BJ (cell line): ENCODE data around the gene MAML3. TPM values are rescaled to one million over a fixed set of nuclear protein-coding genes. Genes with fewer than 3 reads are reported as not detected.

Source experiments
- CTCF ChIA-PET: fragments of 350-600 bp; formaldehyde crosslinking; extraction: SDS; loops from one replicate; lab custom pipeline; 2021; ENCODE audit warnings: antibody characterized with exemption, inconsistent platforms; lab: Yijun Ruan, JAX
- POLR2A ChIA-PET: fragments of 300-600 bp; sonication (Branson Sonifier 250); formaldehyde crosslinking; extraction: SDS; loops from one replicate; lab custom pipeline; 2021; ENCODE audit warnings: antibody characterized with exemption; lab: Charles Lee
- DNase-seq: peaks from one replicate; pipeline ENCODE4 v3.0.0-alpha.2; 2011; ENCODE audit warnings: low read depth
- H3K27me3 ChIP-seq: 2 replicates; pipeline ENCODE4 v1.6.0; 2011; ENCODE audit warnings: low read length; ENCODE audit not compliant: control insufficient read depth, insufficient read depth
- H3K36me3 ChIP-seq: 2 replicates; pipeline ENCODE4 v1.5.1; 2011; ENCODE audit warnings: low read length; ENCODE audit not compliant: control insufficient read depth, insufficient read depth
- H3K4me3 ChIP-seq: 2 replicates; pipeline ENCODE4 v1.5.1; 2011; ENCODE audit warnings: low read depth, mild to moderate bottlenecking, control low read depth, low read length
- polyA plus RNA-seq: library from polyadenylated mRNA; depleted of rRNA; stranded (reverse); fragments of >200 nt; gene quantifications from 2 replicates; pipeline ENCODE4 v1.2.3, GENCODE V29; 2011
- TF ChIP-seq, protein P1 (sequence below): IDR thresholded peaks from 2 replicates; pipeline ENCODE4 v1.5.1; 2011; ENCODE audit warnings: low read depth, mild to moderate bottlenecking, control low read depth, inconsistent platforms, low read length, moderate library complexity; ENCODE audit not compliant: insufficient read depth

MAML3 gene
- polyA plus RNA-seq, 1 experiment: 1.6 TPM

DNA sequence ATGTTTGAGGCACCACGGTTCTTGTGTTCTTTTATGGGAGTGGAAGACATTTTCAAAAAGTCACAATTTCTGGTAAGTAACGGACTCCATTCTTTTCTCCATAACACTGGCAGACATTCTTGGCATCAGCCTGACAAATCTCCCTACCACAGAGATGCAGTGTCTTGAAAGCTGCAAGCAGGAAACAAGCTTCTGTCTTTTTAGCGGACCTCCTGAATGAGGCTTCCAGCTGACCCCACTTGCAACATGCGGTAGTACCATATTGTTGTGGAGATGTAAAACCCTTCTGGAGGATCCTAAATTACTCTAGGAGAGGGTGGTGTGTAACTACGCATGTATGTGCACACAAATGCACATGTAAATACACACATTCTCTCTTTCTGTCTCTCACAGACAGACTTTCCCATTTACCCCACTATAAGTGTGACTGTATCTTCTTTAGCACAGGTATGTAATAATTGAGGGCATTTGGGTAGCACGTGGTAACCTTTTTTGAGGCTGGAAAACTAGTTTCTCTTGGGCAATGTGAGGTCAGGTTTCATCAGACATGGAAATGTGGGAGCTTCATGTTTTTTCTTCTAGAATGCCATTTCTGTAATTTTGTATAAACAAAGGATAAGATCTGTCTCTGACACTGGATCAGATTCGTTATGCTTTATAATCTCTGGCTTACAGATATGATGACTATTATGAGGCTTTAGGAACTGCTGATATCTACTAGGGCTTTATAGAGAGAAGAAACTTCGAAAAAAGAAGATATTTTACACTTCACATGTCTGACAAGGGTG, 358.3 kb downstream of the MAML3 start:
- no peaks in the 10 kb centered on the region for H3K27me3 ChIP-seq
- DNase-seq: no peak
- POLR2A ChIA-PET: no interaction called here
- H3K36me3 ChIP-seq: no peaks in the 10 kb centered on the region
- TF ChIP-seq, protein P1, sequence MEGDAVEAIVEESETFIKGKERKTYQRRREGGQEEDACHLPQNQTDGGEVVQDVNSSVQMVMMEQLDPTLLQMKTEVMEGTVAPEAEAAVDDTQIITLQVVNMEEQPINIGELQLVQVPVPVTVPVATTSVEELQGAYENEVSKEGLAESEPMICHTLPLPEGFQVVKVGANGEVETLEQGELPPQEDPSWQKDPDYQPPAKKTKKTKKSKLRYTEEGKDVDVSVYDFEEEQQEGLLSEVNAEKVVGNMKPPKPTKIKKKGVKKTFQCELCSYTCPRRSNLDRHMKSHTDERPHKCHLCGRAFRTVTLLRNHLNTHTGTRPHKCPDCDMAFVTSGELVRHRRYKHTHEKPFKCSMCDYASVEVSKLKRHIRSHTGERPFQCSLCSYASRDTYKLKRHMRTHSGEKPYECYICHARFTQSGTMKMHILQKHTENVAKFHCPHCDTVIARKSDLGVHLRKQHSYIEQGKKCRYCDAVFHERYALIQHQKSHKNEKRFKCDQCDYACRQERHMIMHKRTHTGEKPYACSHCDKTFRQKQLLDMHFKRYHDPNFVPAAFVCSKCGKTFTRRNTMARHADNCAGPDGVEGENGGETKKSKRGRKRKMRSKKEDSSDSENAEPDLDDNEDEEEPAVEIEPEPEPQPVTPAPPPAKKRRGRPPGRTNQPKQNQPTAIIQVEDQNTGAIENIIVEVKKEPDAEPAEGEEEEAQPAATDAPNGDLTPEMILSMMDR: no peak
- CTCF ChIA-PET: interaction anchor here (0.6 to 1.9 kb wide), 2 partner anchors 35 to 757 kb away, joined by 3 to 4 read pairs; no protein-coding TSS in a partner anchor
- H3K4me3 ChIP-seq: no peak overlapping the region

DNA sequence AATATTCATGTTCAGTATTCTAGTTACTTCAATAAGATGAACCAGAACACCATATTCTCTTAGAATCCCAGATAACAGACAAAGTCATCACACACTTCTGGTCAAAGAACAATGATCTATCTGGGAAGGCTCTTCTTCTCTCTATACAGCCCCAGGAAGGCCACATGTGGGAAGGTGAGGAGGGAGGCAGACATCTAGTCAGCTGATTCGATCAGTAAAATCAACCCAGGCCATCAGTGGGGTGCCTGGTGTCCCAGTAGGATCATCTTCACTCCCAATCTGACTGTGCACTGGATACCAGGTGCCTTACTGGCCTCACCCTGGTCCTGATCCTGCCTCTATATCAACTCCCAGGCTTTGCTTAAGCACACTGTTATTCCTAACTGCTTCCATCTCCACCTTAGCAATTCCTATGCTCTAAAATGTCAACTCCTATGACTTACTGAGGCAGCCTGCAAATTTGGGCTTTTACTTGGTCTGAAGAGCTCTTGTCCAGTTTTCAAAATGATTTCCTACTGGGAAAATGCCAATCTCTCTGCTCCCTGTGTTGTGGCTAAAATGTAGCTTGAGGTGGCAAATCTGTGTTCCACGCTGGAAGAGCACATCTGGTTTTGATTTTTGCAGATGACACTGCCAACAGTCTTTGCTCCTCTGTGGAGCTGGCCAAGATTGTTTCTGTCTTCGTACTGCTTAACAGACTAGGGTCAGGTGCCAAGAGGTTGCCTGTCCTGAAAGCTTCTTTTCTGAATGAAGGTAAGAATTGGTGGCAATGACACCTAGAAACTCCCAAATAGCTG, 359.6 kb downstream of the MAML3 start:
- H3K36me3 ChIP-seq: no peaks in the 10 kb centered on the region
- CTCF ChIA-PET: interaction anchor here (0.9 to 2.2 kb wide), 2 partner anchors 10 to 12 kb away, joined by 3 to 6 read pairs; no protein-coding TSS in a partner anchor
- DNase-seq: peak; percentile 31
- H3K4me3 ChIP-seq: no peak overlapping the region
- TF ChIP-seq, protein P1: no peak
- no peaks in the 10 kb centered on the region for H3K27me3 ChIP-seq
- POLR2A ChIA-PET: interaction anchor here (0.5 kb wide), 1 partner anchor 34 kb away, joined by 4 read pairs; no protein-coding TSS in a partner anchor

DNA sequence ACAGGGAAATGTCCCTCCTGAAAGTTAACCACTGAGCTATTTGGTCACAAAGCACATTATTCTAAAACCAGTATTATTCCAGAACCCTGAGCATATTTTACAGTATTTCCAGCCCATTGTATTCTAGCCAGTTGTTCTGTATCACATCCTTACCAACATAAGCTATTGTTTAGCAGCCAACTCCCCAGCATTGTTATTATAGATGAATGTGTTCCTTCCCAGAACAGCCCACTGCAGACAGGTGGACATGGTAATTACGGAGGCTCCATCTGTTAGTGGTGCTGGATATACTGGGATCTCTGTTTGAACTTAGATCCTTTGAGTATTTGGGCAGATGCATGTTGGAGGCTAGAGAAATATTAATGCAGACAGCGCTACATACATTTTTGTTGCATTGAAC, 362.3 kb downstream of the MAML3 start:
- Histone ChIP-seq H3K36me3 (no peaks in the 10 kb centered on the region), H3K4me3 (no peak overlapping the region), H3K27me3 (no peaks in the 10 kb centered on the region; the same call in 1 of the 2 replicates)
- ChIA-PET POLR2A (no interaction called here), CTCF (interaction anchor here (1.4 kb wide), 1 partner anchor 21 kb away, joined by 3 read pairs; no protein-coding TSS in a partner anchor)
- TF ChIP-seq, protein P1: no peak
- no peak for DNase-seq

DNA sequence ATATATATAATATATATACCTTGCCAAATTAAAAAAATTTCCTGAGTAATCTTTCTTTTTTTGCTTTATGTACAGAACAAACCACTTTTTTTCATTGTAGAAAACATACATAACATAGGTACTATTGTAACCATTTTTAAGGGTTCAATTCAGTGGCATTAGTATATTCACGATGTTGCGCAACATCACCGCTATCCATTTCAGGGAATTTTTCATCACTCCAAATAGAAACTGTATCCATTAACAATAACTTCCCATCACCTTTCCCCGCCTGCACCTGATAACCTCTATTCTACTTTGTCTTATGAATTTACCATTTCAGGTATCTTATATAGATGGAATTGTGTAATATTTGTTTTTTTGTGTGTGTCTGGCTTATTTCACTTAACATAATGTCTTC, 363.7 kb downstream of the MAML3 start:
- ChIA-PET CTCF (no interaction called here), POLR2A (no interaction called here)
- TF ChIP-seq, protein P1: no peak
- no peak overlapping the region for H3K4me3 ChIP-seq
- H3K27me3 ChIP-seq: no peaks in the 10 kb centered on the region; the same call in 1 of the 2 replicates
- H3K36me3 ChIP-seq: no peaks in the 10 kb centered on the region
- no peak for DNase-seq
